GM23338 (cell line): Measurements from ENCODE around the gene USP48.

Experiments used
- CREB1 ChIP-seq: fragments of 250-450 bp; sonication (Bioruptor Pico); IDR thresholded peaks from 2 replicates; pipeline ENCODE4 v1.5.0; 2020; ENCODE audit warnings: low read depth, mild to moderate bottlenecking, moderate library complexity
- EZH2 ChIP-seq: fragments of 200-600 bp; sonication (generic); IDR thresholded peaks from one replicate; pipeline ENCODE4 v1.8.0; 2017; ENCODE audit warnings: antibody characterized with exemption, mild to moderate bottlenecking, low read depth; ENCODE audit not compliant: unreplicated experiment
- EZH2phosphoT487 ChIP-seq: fragments of 200-600 bp; sonication (generic); IDR thresholded peaks from one replicate; pipeline ENCODE4 v1.8.1; 2018; ENCODE audit warnings: antibody characterized with exemption; ENCODE audit not compliant: unreplicated experiment
- JUNB ChIP-seq: IDR thresholded peaks from one replicate; pipeline ENCODE4 v1.6.1; 2016; ENCODE audit warnings: antibody characterized with exemption; ENCODE audit not compliant: unreplicated experiment
- POLR2AphosphoS5 ChIP-seq: IDR thresholded peaks from 2 replicates; pipeline ENCODE4 v1.6.1; 2016; ENCODE audit warnings: antibody characterized with exemption, low read depth
- ZNF331 ChIP-seq: fragments of 250-450 bp; sonication (Bioruptor Pico); IDR thresholded peaks from 2 replicates; pipeline ENCODE4 v1.5.0; 2020; ENCODE audit warnings: low read depth, mild to moderate bottlenecking, moderate library complexity
- TF ChIP-seq, protein P1 (sequence below), 2 experiments: fragments of 200-600 bp in 1 of 2; sonication (generic) in 1 of 2; conservative IDR thresholded peaks; 2 replicates each; pipeline versions ENCODE4 v1.5.1 to v1.6.1; 2016 to 2017; ENCODE audit warnings: antibody characterized with exemption in 2 of 2, low read depth in 2 of 2, mild to moderate bottlenecking in 2 of 2, moderate library complexity in 1 of 2
- TF ChIP-seq, protein P2 (sequence below): IDR thresholded peaks from one replicate; pipeline ENCODE4 v1.6.1; 2018; ENCODE audit warnings: antibody characterized with exemption; ENCODE audit not compliant: unreplicated experiment
- TF ChIP-seq, protein P3 (sequence below): IDR thresholded peaks from 2 replicates; pipeline ENCODE4 v1.6.1; 2016; ENCODE audit warnings: antibody characterized with exemption
- TF ChIP-seq, protein P4 (sequence below): fragments of 250-450 bp; sonication (Bioruptor Pico); IDR thresholded peaks from 2 replicates; pipeline ENCODE4 v1.5.0; 2020; ENCODE audit warnings: mild to moderate bottlenecking, moderate library complexity

DNA sequence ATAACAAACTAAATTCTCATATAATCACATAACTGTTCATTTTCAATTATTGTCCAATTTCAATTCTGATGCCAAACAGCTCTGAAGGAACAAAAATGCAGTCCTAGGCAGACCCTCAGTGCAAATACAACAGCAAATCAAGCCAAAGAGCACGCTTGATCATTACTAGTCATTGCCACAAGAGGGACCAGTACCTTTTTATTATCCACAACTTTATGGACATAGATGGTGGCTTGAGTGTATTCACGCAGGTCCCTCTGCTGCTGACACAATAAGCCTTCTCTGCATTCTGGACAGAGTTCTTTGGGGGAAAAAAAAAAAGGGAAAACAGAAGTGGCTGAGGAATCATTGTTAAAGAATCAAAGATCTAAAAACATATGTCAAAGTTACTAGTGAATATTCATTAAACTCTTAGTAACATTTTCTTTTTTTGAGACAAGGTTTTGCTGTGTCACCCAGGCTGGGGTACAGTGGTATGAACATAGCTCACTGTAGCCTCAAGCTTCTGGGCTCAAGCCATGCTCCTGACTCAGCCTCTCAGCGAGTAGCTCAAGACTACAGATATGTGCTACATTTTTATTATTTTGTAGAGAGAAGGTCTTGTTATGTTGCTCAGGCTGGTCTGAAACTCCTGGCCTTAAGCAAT lies 79.5 kb downstream of the USP48 start:
- TF ChIP-seq, protein P1, sequence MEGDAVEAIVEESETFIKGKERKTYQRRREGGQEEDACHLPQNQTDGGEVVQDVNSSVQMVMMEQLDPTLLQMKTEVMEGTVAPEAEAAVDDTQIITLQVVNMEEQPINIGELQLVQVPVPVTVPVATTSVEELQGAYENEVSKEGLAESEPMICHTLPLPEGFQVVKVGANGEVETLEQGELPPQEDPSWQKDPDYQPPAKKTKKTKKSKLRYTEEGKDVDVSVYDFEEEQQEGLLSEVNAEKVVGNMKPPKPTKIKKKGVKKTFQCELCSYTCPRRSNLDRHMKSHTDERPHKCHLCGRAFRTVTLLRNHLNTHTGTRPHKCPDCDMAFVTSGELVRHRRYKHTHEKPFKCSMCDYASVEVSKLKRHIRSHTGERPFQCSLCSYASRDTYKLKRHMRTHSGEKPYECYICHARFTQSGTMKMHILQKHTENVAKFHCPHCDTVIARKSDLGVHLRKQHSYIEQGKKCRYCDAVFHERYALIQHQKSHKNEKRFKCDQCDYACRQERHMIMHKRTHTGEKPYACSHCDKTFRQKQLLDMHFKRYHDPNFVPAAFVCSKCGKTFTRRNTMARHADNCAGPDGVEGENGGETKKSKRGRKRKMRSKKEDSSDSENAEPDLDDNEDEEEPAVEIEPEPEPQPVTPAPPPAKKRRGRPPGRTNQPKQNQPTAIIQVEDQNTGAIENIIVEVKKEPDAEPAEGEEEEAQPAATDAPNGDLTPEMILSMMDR (conservative IDR thresholded peaks at IDR 0.05; ENCODE audit: low read depth in 2 of 2): peak; percentile 51 to 58
- no peak for TF ChIP-seq CREB1 (CRISPR knock-in tag)
- TF ChIP-seq POLR2AphosphoS5: no peak
- no peak for TF ChIP-seq EZH2phosphoT487
- TF ChIP-seq EZH2: no peak
- TF ChIP-seq, protein P2, sequence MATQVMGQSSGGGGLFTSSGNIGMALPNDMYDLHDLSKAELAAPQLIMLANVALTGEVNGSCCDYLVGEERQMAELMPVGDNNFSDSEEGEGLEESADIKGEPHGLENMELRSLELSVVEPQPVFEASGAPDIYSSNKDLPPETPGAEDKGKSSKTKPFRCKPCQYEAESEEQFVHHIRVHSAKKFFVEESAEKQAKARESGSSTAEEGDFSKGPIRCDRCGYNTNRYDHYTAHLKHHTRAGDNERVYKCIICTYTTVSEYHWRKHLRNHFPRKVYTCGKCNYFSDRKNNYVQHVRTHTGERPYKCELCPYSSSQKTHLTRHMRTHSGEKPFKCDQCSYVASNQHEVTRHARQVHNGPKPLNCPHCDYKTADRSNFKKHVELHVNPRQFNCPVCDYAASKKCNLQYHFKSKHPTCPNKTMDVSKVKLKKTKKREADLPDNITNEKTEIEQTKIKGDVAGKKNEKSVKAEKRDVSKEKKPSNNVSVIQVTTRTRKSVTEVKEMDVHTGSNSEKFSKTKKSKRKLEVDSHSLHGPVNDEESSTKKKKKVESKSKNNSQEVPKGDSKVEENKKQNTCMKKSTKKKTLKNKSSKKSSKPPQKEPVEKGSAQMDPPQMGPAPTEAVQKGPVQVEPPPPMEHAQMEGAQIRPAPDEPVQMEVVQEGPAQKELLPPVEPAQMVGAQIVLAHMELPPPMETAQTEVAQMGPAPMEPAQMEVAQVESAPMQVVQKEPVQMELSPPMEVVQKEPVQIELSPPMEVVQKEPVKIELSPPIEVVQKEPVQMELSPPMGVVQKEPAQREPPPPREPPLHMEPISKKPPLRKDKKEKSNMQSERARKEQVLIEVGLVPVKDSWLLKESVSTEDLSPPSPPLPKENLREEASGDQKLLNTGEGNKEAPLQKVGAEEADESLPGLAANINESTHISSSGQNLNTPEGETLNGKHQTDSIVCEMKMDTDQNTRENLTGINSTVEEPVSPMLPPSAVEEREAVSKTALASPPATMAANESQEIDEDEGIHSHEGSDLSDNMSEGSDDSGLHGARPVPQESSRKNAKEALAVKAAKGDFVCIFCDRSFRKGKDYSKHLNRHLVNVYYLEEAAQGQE: no peak
- TF ChIP-seq, protein P3, sequence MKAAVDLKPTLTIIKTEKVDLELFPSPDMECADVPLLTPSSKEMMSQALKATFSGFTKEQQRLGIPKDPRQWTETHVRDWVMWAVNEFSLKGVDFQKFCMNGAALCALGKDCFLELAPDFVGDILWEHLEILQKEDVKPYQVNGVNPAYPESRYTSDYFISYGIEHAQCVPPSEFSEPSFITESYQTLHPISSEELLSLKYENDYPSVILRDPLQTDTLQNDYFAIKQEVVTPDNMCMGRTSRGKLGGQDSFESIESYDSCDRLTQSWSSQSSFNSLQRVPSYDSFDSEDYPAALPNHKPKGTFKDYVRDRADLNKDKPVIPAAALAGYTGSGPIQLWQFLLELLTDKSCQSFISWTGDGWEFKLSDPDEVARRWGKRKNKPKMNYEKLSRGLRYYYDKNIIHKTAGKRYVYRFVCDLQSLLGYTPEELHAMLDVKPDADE: no peak
- TF ChIP-seq JUNB: no peak
- no peak for TF ChIP-seq ZNF331 (CRISPR knock-in tag)
- TF ChIP-seq, protein P4, sequence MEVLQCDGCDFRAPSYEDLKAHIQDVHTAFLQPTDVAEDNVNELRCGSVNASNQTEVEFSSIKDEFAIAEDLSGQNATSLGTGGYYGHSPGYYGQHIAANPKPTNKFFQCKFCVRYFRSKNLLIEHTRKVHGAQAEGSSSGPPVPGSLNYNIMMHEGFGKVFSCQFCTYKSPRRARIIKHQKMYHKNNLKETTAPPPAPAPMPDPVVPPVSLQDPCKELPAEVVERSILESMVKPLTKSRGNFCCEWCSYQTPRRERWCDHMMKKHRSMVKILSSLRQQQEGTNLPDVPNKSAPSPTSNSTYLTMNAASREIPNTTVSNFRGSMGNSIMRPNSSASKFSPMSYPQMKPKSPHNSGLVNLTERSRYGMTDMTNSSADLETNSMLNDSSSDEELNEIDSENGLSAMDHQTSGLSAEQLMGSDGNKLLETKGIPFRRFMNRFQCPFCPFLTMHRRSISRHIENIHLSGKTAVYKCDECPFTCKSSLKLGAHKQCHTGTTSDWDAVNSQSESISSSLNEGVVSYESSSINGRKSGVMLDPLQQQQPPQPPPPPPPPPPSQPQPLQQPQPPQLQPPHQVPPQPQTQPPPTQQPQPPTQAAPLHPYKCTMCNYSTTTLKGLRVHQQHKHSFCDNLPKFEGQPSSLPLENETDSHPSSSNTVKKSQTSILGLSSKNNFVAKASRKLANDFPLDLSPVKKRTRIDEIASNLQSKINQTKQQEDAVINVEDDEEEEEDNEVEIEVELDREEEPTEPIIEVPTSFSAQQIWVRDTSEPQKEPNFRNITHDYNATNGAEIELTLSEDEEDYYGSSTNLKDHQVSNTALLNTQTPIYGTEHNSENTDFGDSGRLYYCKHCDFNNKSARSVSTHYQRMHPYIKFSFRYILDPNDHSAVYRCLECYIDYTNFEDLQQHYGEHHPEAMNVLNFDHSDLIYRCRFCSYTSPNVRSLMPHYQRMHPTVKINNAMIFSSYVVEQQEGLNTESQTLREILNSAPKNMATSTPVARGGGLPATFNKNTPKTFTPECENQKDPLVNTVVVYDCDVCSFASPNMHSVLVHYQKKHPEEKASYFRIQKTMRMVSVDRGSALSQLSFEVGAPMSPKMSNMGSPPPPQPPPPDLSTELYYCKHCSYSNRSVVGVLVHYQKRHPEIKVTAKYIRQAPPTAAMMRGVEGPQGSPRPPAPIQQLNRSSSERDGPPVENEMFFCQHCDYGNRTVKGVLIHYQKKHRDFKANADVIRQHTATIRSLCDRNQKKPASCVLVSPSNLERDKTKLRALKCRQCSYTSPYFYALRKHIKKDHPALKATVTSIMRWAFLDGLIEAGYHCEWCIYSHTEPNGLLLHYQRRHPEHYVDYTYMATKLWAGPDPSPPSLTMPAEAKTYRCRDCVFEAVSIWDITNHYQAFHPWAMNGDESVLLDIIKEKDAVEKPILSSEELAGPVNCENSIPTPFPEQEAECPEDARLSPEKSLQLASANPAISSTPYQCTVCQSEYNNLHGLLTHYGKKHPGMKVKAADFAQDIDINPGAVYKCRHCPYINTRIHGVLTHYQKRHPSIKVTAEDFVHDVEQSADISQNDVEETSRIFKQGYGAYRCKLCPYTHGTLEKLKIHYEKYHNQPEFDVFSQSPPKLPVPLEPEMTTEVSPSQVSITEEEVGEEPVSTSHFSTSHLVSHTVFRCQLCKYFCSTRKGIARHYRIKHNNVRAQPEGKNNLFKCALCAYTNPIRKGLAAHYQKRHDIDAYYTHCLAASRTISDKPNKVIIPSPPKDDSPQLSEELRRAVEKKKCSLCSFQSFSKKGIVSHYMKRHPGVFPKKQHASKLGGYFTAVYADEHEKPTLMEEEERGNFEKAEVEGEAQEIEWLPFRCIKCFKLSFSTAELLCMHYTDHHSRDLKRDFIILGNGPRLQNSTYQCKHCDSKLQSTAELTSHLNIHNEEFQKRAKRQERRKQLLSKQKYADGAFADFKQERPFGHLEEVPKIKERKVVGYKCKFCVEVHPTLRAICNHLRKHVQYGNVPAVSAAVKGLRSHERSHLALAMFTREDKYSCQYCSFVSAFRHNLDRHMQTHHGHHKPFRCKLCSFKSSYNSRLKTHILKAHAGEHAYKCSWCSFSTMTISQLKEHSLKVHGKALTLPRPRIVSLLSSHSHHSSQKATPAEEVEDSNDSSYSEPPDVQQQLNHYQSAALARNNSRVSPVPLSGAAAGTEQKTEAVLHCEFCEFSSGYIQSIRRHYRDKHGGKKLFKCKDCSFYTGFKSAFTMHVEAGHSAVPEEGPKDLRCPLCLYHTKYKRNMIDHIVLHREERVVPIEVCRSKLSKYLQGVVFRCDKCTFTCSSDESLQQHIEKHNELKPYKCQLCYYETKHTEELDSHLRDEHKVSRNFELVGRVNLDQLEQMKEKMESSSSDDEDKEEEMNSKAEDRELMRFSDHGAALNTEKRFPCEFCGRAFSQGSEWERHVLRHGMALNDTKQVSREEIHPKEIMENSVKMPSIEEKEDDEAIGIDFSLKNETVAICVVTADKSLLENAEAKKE (CRISPR knock-in tag): no peak
